Prostate gland (tissue), 2 donors: ENCODE results near the gene NR1D2.
"Not testable (repeated sequence)": the region's sequence is repeated elsewhere in the genome, so short reads cannot be mapped to it uniquely, and the experiment has no call there.

Source experiments
- POLR2A ChIP-seq: fragments of 450-650 bp; IDR thresholded peaks from one replicate; pipeline ENCODE4 v1.6.1; 2016; ENCODE audit warnings: antibody characterized with exemption, mild to moderate bottlenecking
- POLR2AphosphoS5 ChIP-seq: sonication (generic); formaldehyde crosslinking; IDR thresholded peaks from one replicate; pipeline ENCODE4 v1.6.1; 2017; ENCODE audit warnings: antibody characterized with exemption
- TF ChIP-seq, protein P1 (sequence below), 4 experiments: fragments of 200-600 bp in 2 of 4; fragments of 450-650 bp in 2 of 4; sonication (generic) in 2 of 4; IDR thresholded peaks; 1 replicate in 3 of 4; 2 replicates in 1 of 4; pipeline ENCODE4 v1.5.1; 2016 to 2019; ENCODE audit warnings: antibody characterized with exemption in 4 of 4, mild to moderate bottlenecking in 2 of 4, moderate library complexity in 2 of 4

GRCh38 chr3:24026665-24027064, 81.6 kb downstream of the NR1D2 start:
- TF ChIP-seq POLR2A, POLR2AphosphoS5: not testable (repeated sequence)
- TF ChIP-seq, protein P1, sequence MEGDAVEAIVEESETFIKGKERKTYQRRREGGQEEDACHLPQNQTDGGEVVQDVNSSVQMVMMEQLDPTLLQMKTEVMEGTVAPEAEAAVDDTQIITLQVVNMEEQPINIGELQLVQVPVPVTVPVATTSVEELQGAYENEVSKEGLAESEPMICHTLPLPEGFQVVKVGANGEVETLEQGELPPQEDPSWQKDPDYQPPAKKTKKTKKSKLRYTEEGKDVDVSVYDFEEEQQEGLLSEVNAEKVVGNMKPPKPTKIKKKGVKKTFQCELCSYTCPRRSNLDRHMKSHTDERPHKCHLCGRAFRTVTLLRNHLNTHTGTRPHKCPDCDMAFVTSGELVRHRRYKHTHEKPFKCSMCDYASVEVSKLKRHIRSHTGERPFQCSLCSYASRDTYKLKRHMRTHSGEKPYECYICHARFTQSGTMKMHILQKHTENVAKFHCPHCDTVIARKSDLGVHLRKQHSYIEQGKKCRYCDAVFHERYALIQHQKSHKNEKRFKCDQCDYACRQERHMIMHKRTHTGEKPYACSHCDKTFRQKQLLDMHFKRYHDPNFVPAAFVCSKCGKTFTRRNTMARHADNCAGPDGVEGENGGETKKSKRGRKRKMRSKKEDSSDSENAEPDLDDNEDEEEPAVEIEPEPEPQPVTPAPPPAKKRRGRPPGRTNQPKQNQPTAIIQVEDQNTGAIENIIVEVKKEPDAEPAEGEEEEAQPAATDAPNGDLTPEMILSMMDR (IDR thresholded peaks at IDR 0.05), result not testable (repeated sequence)
